Cardiac muscle cell (in vitro differentiated cells and primary cell): ENCODE results near the gene CPZ. TPM values are rescaled to one million over a fixed set of nuclear protein-coding genes. Genes with fewer than 3 reads are reported as not detected.

Source experiments
- DNase-seq, 2 donors: peaks; one replicate each; pipeline versions ENCODE4 v3.0.0 to v3.0.0-alpha.2; 2010 to 2017; ENCODE audit warnings: low read depth in 1 of 2, low spot score in 1 of 2
- H3K27ac ChIP-seq: fragments of 200-600 bp; sonication (generic); 2 replicates; pipeline ENCODE4 v1.5.1; 2016
- H3K27me3 ChIP-seq: fragments of 200-600 bp; sonication (generic); 2 replicates; pipeline ENCODE4 v1.6.0; 2016; ENCODE audit warnings: control low read depth
- H3K36me3 ChIP-seq: fragments of 200-600 bp; sonication (generic); 2 replicates; pipeline ENCODE4 v1.5.1; 2016; ENCODE audit warnings: control low read depth
- H3K4me1 ChIP-seq: fragments of 200-600 bp; sonication (generic); 2 replicates; pipeline ENCODE4 v1.8.1; 2017; ENCODE audit warnings: low read depth, mild to moderate bottlenecking, mixed run types
- H3K4me3 ChIP-seq: fragments of 200-600 bp; sonication (generic); 2 replicates; pipeline ENCODE4 v1.5.1; 2016; ENCODE audit warnings: mild to moderate bottlenecking
- H3K9me3 ChIP-seq: fragments of 200-600 bp; sonication (generic); 2 replicates; pipeline ENCODE4 v1.5.1; 2017; ENCODE audit warnings: low read depth, mild to moderate bottlenecking, control low read depth
- polyA plus RNA-seq: library from polyadenylated mRNA; unstranded; fragments of >200 nt; fragmentation: Nextera tagmentation; extraction: Ambion mirVana; gene quantifications from 2 replicates; pipeline ENCODE4 v1.2.1, GENCODE V29; 2016
- total RNA-seq: library from RNA; depleted of rRNA; stranded (reverse); fragments of >200 nt; gene quantifications from 2 replicates; pipeline ENCODE4 v1.2.3, GENCODE V29; 2016
- TF ChIP-seq, protein P1 (sequence below): IDR thresholded peaks from 2 replicates; pipeline ENCODE4 v1.5.1; 2012; ENCODE audit warnings: low read depth, mild to moderate bottlenecking, low read length

Gene CPZ
- total and polyA plus RNA-seq, 2 experiments from 2014 or later = 4.7 to 12.0 TPM

DNA sequence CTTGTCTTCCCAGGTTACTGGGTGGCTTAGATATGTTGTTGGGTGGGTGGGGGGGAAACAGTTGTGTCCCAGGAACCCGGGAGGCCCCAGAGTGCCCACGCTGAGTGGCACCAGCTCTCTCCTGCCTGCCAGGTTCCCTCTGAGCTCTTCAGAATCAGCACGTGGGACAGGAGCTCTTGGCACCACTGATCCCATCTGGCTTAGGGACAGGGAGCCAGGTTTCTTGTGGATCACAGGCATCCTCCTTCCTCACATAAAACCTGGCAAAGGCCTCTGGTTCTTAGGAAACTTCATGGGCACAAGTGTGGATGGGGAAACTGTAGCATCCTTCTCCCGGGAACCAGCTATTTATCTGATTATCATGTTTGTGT, 8.9 kb upstream of the CPZ start:
- Histone ChIP-seq H3K4me3 (no peak overlapping the region), H3K4me1 (no peaks in the 10 kb centered on the region), H3K27me3 (peaks cover 61% of the 10 kb centered on the region), H3K36me3 (no peaks in the 10 kb centered on the region), H3K27ac (no peak overlapping the region), H3K9me3 (no peaks in the 10 kb centered on the region)
- TF ChIP-seq, protein P1, sequence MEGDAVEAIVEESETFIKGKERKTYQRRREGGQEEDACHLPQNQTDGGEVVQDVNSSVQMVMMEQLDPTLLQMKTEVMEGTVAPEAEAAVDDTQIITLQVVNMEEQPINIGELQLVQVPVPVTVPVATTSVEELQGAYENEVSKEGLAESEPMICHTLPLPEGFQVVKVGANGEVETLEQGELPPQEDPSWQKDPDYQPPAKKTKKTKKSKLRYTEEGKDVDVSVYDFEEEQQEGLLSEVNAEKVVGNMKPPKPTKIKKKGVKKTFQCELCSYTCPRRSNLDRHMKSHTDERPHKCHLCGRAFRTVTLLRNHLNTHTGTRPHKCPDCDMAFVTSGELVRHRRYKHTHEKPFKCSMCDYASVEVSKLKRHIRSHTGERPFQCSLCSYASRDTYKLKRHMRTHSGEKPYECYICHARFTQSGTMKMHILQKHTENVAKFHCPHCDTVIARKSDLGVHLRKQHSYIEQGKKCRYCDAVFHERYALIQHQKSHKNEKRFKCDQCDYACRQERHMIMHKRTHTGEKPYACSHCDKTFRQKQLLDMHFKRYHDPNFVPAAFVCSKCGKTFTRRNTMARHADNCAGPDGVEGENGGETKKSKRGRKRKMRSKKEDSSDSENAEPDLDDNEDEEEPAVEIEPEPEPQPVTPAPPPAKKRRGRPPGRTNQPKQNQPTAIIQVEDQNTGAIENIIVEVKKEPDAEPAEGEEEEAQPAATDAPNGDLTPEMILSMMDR = no peak
- DNase-seq = no peak

DNA sequence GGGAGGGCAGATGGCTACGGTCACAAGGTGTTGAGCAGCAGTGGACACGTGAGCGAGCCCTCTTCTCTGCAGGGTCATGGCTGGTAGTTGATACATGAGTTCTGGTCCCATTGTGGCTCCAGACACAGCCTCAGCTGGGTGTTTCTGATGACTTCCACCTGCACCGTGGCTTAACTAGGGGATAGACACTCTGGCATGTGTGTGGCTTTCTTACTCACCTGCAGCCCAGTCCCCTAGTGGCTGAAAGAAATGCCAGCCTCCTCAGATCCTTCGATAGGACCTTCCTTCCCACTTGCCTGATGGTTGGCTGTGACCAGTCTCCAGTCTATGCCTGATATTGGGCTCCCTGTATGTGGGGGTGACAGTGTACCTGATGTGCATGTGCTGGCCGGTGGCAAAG, 7.4 kb upstream of the CPZ start:
- Histone ChIP-seq H3K4me3 (no peak overlapping the region), H3K9me3 (no peaks in the 10 kb centered on the region), H3K27ac (no peak overlapping the region), H3K36me3 (no peaks in the 10 kb centered on the region), H3K4me1 (no peaks in the 10 kb centered on the region), H3K27me3 (peaks cover 48% of the 10 kb centered on the region)
- TF ChIP-seq, protein P1 = no peak
- DNase-seq = no peak

DNA sequence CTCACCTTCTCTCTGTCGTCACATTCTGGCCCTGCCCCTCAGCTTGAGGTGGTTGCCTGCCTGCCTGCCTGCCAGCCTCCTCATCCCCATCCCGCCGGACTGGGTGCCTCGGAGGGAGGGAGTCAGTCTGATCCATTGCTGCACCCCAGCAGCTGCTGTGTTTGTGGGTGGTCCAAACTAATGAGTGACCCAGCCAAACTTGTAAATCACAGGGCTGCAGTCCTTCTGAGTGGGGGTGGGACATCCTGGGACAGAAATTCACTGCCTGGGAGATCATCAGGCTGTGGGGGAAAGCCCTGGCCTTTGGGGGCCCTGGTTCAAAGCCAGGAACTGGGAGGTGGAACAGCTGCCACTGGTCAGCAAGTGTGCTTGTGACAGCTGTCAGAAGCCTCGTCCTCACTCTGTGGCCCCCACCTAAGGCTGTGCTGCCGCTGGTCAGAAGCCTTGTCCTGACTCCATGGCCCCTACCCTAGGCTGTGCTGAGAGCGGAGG, 6.8 kb upstream of the CPZ start:
- H3K27me3 ChIP-seq = peaks cover 45% of the 10 kb centered on the region
- H3K4me1 ChIP-seq = no peaks in the 10 kb centered on the region
- H3K36me3 ChIP-seq = no peaks in the 10 kb centered on the region
- H3K4me3 ChIP-seq = no peak overlapping the region
- DNase-seq = no peak
- no peaks in the 10 kb centered on the region for H3K9me3 ChIP-seq
- TF ChIP-seq, protein P1 = no peak
- H3K27ac ChIP-seq = no peak overlapping the region

DNA sequence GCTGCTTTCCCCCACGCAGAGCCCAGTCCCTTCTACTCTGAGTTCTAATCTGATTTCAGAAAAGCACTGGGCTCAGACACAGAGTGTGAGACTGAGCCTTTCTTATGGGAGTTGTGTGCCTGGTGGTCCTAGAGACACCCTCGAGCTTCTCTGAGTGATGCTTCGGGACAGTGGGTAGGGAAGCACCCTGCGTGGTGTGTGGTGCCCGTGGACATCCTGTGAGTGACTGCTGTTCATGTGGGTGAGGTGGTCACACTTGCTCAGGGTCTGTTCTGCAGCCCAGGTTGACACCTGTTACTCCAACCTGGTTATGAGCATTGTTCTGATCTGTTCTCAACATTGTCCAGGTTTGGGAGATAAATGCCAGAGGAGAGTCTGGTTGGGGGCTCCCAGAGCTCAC, 6.3 kb upstream of the CPZ start:
- TF ChIP-seq, protein P1 = no peak
- H3K27me3 ChIP-seq = peaks cover 45% of the 10 kb centered on the region
- no peak for DNase-seq
- no peak overlapping the region for H3K4me3 ChIP-seq
- H3K36me3 ChIP-seq = no peaks in the 10 kb centered on the region
- H3K9me3 ChIP-seq = no peaks in the 10 kb centered on the region
- no peak overlapping the region for H3K27ac ChIP-seq
- H3K4me1 ChIP-seq = no peaks in the 10 kb centered on the region

DNA sequence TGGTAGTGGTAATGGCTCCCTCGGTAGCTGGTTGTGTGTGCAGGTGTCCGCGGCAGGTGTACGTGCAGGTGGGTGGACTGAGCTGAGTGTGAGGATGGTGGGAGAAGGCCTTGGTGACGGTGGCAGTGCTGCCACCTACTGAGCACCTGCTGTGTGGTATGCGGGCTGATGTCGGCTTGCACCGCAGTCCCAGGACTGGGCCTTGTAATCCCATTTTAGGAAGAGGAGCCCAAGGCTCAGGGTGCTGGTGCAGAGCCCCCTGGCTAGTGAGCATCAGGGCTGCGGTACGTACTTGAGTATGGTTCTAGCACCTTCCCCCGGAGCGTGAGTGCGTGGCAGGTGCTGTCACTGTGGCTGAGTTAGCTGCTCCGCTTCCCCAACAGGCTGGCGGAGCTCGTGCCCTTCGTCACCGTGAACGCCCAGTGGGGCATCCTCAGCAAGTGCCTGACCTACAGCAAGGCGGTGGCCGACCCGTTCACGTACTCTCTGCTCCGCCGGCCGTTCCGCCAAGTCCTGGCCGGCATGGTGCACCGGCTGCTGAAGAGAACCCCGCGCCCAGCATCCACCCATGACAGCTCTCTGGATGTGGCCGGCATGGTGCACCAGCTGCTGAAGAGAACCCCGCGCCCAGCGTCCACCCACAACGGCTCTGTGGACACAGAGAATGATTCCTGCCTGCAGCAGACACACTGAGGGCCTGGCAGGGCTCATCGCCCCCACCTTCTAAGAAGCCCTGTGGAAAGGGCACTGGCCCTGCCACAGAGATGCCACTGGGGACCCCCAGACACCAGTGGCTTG, 5.7 kb upstream of the CPZ start:
- Histone ChIP-seq H3K4me1 (peaks cover under 1% of the 10 kb centered on the region), H3K4me3 (no peak overlapping the region), H3K27ac (no peak overlapping the region), H3K9me3 (no peaks in the 10 kb centered on the region), H3K36me3 (no peaks in the 10 kb centered on the region), H3K27me3 (peaks cover 39% of the 10 kb centered on the region)
- DNase-seq = no peak
- TF ChIP-seq, protein P1 = no peak
